H1 (cell line): Measurements from ENCODE around the gene ST13. TPM values are rescaled to one million over a fixed set of nuclear protein-coding genes. Genes with fewer than 3 reads are reported as not detected.

Source experiments
- CTCF ChIA-PET: fragments of 300-600 bp; sonication (Branson Sonifier 250); formaldehyde crosslinking; loops from one replicate; lab custom pipeline; 2021; ENCODE audit not compliant: partially characterized antibody; lab: Charles Lee
- POLR2A ChIA-PET: fragments of 300-600 bp; sonication (Branson Sonifier 250); formaldehyde crosslinking; loops from one replicate; lab custom pipeline; 2021; ENCODE audit warnings: inconsistent platforms; ENCODE audit not compliant: partially characterized antibody; lab: Charles Lee
- DNase-seq, 2 experiments: peaks; one replicate each; pipeline versions ENCODE4 v3.0.0 to v3.0.0-alpha.2; 2010 to 2022; ENCODE audit warnings: low spot score in 2 of 2, low read depth in 1 of 2, mixed read lengths in 1 of 2
- FAIRE-seq: peaks from 2 replicates; lab custom pipeline; 2011; peaks lifted over from hg19 to GRCh38; lab: Jason Lieb, UNC
- H2AFZ ChIP-seq: 2 replicates; pipeline ENCODE4 v1.8.1; 2012; ENCODE audit warnings: low read length, inconsistent platforms
- H2AK5ac ChIP-seq: 2 replicates; pipeline ENCODE4 v1.6.1; 2013; ENCODE audit warnings: low read depth, low read length
- H2BK120ac ChIP-seq: replicated peaks from 2 replicates; pipeline ENCODE3; 2013; ENCODE audit warnings: low read depth, low read length, inconsistent platforms
- H2BK12ac ChIP-seq: 2 replicates; pipeline ENCODE4 v1.6.1; 2013; ENCODE audit warnings: low read depth, low read length
- H2BK15ac ChIP-seq: 2 replicates; pipeline ENCODE4 v1.6.1; 2013; ENCODE audit warnings: low read length
- H2BK20ac ChIP-seq: 2 replicates; pipeline ENCODE4 v1.6.1; 2013; ENCODE audit warnings: low read length
- H2BK5ac ChIP-seq: 2 replicates; pipeline ENCODE4 v1.6.1; 2013; ENCODE audit warnings: low read depth, low read length
- H3K14ac ChIP-seq: 2 replicates; pipeline ENCODE4 v1.6.1; 2013; ENCODE audit warnings: inconsistent platforms; ENCODE audit not compliant: insufficient read length
- H3K18ac ChIP-seq: 2 replicates; pipeline ENCODE4 v1.6.1; 2013; ENCODE audit warnings: low read length; ENCODE audit errors: extremely low read depth
- H3K23ac ChIP-seq: 2 replicates; pipeline ENCODE4 v1.6.1; 2013; ENCODE audit warnings: inconsistent platforms; ENCODE audit not compliant: insufficient read length
- H3K23me2 ChIP-seq: 2 replicates; pipeline ENCODE4 v1.6.1; 2013; ENCODE audit warnings: low read depth, low read length
- H3K27ac ChIP-seq: 2 replicates; pipeline ENCODE4 v1.6.1; 2011; ENCODE audit warnings: low read depth, low read length, inconsistent platforms
- H3K27me3 ChIP-seq, 4 experiments: replicated peaks in 1 of 4; 1 replicate in 1 of 4; 2 replicates in 3 of 4; pipeline versions ENCODE4 v1.6.1 to v1.8.1; 2011 to 2013; ENCODE audit warnings: low read length in 3 of 4, mild to moderate bottlenecking in 3 of 4, inconsistent platforms in 2 of 4, mixed read lengths in 2 of 4, moderate library complexity in 1 of 4; ENCODE audit not compliant: control insufficient read depth in 3 of 4, insufficient read depth in 3 of 4; ENCODE audit errors: extremely low read depth in 1 of 4
- H3K36me3 ChIP-seq, 4 experiments: 2 replicates each; pipeline versions ENCODE4 v1.6.1 to v1.8.1; 2011 to 2013; ENCODE audit warnings: mild to moderate bottlenecking in 4 of 4, low read length in 3 of 4, moderate library complexity in 2 of 4, control low read depth in 1 of 4, inconsistent platforms in 1 of 4; ENCODE audit not compliant: insufficient read depth in 4 of 4, control insufficient read depth in 2 of 4
- H3K4ac ChIP-seq: replicated peaks from 2 replicates; pipeline ENCODE3; 2013; ENCODE audit warnings: low read length, low read depth, mixed read lengths, inconsistent platforms; ENCODE audit not compliant: insufficient read length
- H3K4me1 ChIP-seq, 4 experiments: replicated peaks in 1 of 4; 1 replicate in 1 of 4; 2 replicates in 3 of 4; pipeline versions ENCODE4 v1.6.1 to v1.8.1; 2011 to 2013; ENCODE audit warnings: low read length in 3 of 4, inconsistent platforms in 2 of 4, mixed read lengths in 1 of 4; ENCODE audit not compliant: insufficient read depth in 4 of 4, control insufficient read depth in 3 of 4
- H3K4me2 ChIP-seq, 2 experiments: 2 replicates each; pipeline versions ENCODE4 v1.6.1 to v1.8.1; 2011 to 2013; ENCODE audit warnings: low read depth in 2 of 2, low read length in 2 of 2, control low read depth in 1 of 2, inconsistent platforms in 1 of 2, mild to moderate bottlenecking in 1 of 2; ENCODE audit not compliant: insufficient read depth in 1 of 2
- H3K4me3 ChIP-seq, 4 experiments: fragments of 200-600, 300-600 bp in 1 of 4; sonication (generic), shearing (Covaris generic), sonication (Bioruptor Twin) in 1 of 4; 2 replicates each; pipeline versions ENCODE4 v1.5.1 to v1.8.1; 2011 to 2016; ENCODE audit warnings: low read length in 4 of 4, low read depth in 3 of 4, control low read depth in 2 of 4, inconsistent platforms in 2 of 4, mild to moderate bottlenecking in 2 of 4, mixed read lengths in 1 of 4, moderate library complexity in 1 of 4; ENCODE audit not compliant: insufficient read depth in 2 of 4; ENCODE audit errors: extremely low read depth in 1 of 4
- H3K56ac ChIP-seq: replicated peaks from 2 replicates; pipeline ENCODE3; 2013; ENCODE audit warnings: low read depth, mild to moderate bottlenecking, mixed read lengths, low read length, inconsistent platforms; ENCODE audit not compliant: insufficient read length
- H3K79me1 ChIP-seq: 2 replicates; pipeline ENCODE4 v1.6.1; 2013; ENCODE audit warnings: low read depth, low read length, control low read depth
- H3K79me2 ChIP-seq, 2 experiments: 2 replicates each; pipeline versions ENCODE4 v1.6.1 to v1.8.1; 2012 to 2013; ENCODE audit warnings: low read length in 2 of 2, mild to moderate bottlenecking in 2 of 2, inconsistent platforms in 1 of 2; ENCODE audit not compliant: insufficient read depth in 2 of 2, control insufficient read depth in 1 of 2
- H3K9ac ChIP-seq, 4 experiments: replicated peaks in 1 of 4; 1 replicate in 1 of 4; 2 replicates in 3 of 4; pipeline versions ENCODE4 v1.6.1 to v1.8.1; 2011 to 2013; ENCODE audit warnings: low read depth in 3 of 4, low read length in 3 of 4, control low read depth in 2 of 4, mild to moderate bottlenecking in 2 of 4, moderate library complexity in 2 of 4, inconsistent platforms in 1 of 4; ENCODE audit errors: extremely low read depth in 1 of 4
- H3K9me3 ChIP-seq, 2 experiments: 2 replicates each; pipeline versions ENCODE4 v1.6.1 to v1.8.1; 2012 to 2013; ENCODE audit warnings: mild to moderate bottlenecking in 2 of 2, moderate library complexity in 2 of 2, control low read depth in 1 of 2, inconsistent platforms in 1 of 2, low read depth in 1 of 2, low read length in 1 of 2, mixed read lengths in 1 of 2; ENCODE audit not compliant: insufficient read depth in 2 of 2
- H4K20me1 ChIP-seq, 2 experiments: replicated peaks in 1 of 2; 2 replicates each; pipeline versions ENCODE3 to v1.8.1; 2011 to 2013; ENCODE audit warnings: inconsistent platforms in 2 of 2, low read length in 2 of 2, mild to moderate bottlenecking in 1 of 2; ENCODE audit not compliant: insufficient read depth in 2 of 2, control insufficient read depth in 1 of 2
- H4K5ac ChIP-seq: 2 replicates; pipeline ENCODE4 v1.6.1; 2013; ENCODE audit warnings: low read length, low read depth, mixed read lengths, inconsistent platforms; ENCODE audit not compliant: insufficient read length
- H4K8ac ChIP-seq: 2 replicates; pipeline ENCODE4 v1.8.0; 2013; ENCODE audit warnings: mild to moderate bottlenecking, moderate library complexity, low read length, inconsistent platforms; ENCODE audit not compliant: insufficient read depth; ENCODE audit errors: extremely low read depth
- H4K91ac ChIP-seq: replicated peaks from 2 replicates; pipeline ENCODE3; 2013; ENCODE audit warnings: low read length, mixed read lengths, inconsistent platforms; ENCODE audit not compliant: insufficient read length
- ATF2 ChIP-seq: IDR thresholded peaks from 2 replicates; pipeline ENCODE4 v1.6.1; 2012; ENCODE audit warnings: low read length, inconsistent platforms
- EGR1 ChIP-seq: IDR thresholded peaks from 2 replicates; pipeline ENCODE4 v1.6.1; 2011; ENCODE audit warnings: low read depth, low read length, borderline replicate concordance
- EZH2 ChIP-seq: fragments of 200-600 bp; sonication (generic); IDR thresholded peaks from 2 replicates; pipeline ENCODE4 v1.7.1; 2012; ENCODE audit warnings: low read depth, mild to moderate bottlenecking, moderate library complexity, low read length, inconsistent platforms; ENCODE audit not compliant: severe bottlenecking
- HDAC2 ChIP-seq, 2 experiments: fragments of 300-600 bp in 1 of 2; sonication (generic) in 1 of 2; IDR thresholded peaks; 2 replicates each; pipeline ENCODE4 v1.6.1; 2011 to 2012; ENCODE audit warnings: low read depth in 2 of 2, low read length in 2 of 2, mild to moderate bottlenecking in 2 of 2, moderate library complexity in 2 of 2, borderline replicate concordance in 1 of 2, inconsistent platforms in 1 of 2
- JUND ChIP-seq: IDR thresholded peaks from 2 replicates; pipeline ENCODE4 v1.6.1; 2011; ENCODE audit warnings: mild to moderate bottlenecking, improper control_type of control experiment, low read length
- NRF1 ChIP-seq: IDR thresholded peaks from 2 replicates; pipeline ENCODE4 v1.6.1; 2011; ENCODE audit warnings: mild to moderate bottlenecking, low read depth, low read length, improper control_type of control experiment
- PHF8 ChIP-seq: fragments of 200-600 bp; sonication (generic); conservative IDR thresholded peaks from 2 replicates; pipeline ENCODE4 v1.7.1; 2012; ENCODE audit warnings: low read depth, mild to moderate bottlenecking, inconsistent platforms, low read length, moderate library complexity
- RXRA ChIP-seq: IDR thresholded peaks from 2 replicates; pipeline ENCODE4 v1.6.1; 2011; ENCODE audit warnings: low read depth, mild to moderate bottlenecking, low read length, moderate library complexity; ENCODE audit not compliant: insufficient read depth
- SIRT6 ChIP-seq: IDR thresholded peaks from one replicate; pipeline ENCODE4 v1.7.1; 2012; ENCODE audit warnings: low read length, inconsistent platforms
- SP4 ChIP-seq: IDR thresholded peaks from 2 replicates; pipeline ENCODE4 v1.6.1; 2012; ENCODE audit warnings: low read length, inconsistent platforms
- TAF7 ChIP-seq: optimal IDR thresholded peaks from 2 replicates; pipeline ENCODE3; 2011; ENCODE audit warnings: low read depth, mild to moderate bottlenecking, inconsistent platforms, low read length, moderate library complexity, borderline replicate concordance
- YY1 ChIP-seq: IDR thresholded peaks from 2 replicates; pipeline ENCODE4 v1.6.1; 2011; ENCODE audit warnings: low read depth, mild to moderate bottlenecking, low read length
- WGBS, 2 experiments: shearing (Covaris generic) in 1 of 2; methylation state at CpG; one replicate each; pipeline versions ENCODE4 v1.1.6 to v1.1.7; 2013 to 2015; ENCODE audit warnings: low lambda C conversion rate in 2 of 2, mixed read lengths in 2 of 2, inconsistent platforms in 1 of 2, low coverage in 1 of 2, missing lambda C conversion rate in 1 of 2; ENCODE audit not compliant: insufficient replicate concordance in 2 of 2, insufficient coverage in 1 of 2, insufficient read length in 1 of 2; ENCODE audit errors: extremely low coverage in 1 of 2, missing lambda C conversion rate in 1 of 2; 5-methylcytosine and 5-hydroxymethylcytosine counted together
- polyA plus RNA-seq, 7 experiments: library from polyadenylated mRNA; depleted of rRNA in 3 of 7; stranded (reverse) in 5 of 7; unstranded in 2 of 7; fragments of >200 nt in 5 of 7; fragments of 200-250 nt in 2 of 7; gene quantifications; 1 replicate in 5 of 7; 2 replicates in 1 of 7; 4 replicates in 1 of 7; pipeline versions ENCODE4 v1.2.1 to v1.2.3, GENCODE V29; 2011 to 2013; ENCODE audit warnings: missing spikeins in 2 of 7, mixed read lengths in 2 of 7
- total RNA-seq: library from RNA; stranded (reverse); fragmentation: NEBNext Ultra II Directional; extraction: Animal tissue kit (Norgen Biotek cat#: 25700); gene quantifications from 2 replicates; pipeline ENCODE4 v1.2.1, GENCODE V29; 2021

ST13 gene
- total and polyA plus RNA-seq, 2 of the 8 experiments (the other 6 are each of a cell fraction or from before 2014, with no cell fraction given) = 52.0 to 305 TPM

DNA sequence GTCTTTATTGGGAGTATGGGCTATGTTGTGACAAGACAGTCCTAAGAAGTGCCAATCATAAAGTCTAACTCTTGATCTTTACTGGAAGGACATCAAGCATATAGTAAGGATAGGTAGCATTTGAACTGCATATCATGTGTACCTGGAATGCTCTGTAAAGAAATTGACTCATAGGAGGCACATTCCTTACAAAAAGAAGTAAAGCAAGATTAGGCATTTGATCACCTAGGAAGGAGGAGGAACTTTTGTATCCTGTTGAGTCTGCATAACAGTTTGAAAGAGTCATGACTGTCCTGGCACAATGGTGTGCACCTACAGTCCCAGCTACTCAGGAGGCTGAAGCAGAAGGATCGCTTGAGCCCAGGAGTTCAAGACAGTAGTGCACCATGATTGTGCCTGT is 47.7 kb upstream of the ST13 start:
- H2BK5ac ChIP-seq = no peak overlapping the region
- CTCF ChIA-PET = no interaction called here
- 86% methylated on average over 1 of the region's 1 CpG; no CpG with 5 or more reads in 1 of the 2 experiments for WGBS, 2 experiments
- TF ChIP-seq SP4 (no peak), YY1 (no peak), ATF2 (no peak), NRF1 (no peak), JUND (no peak), PHF8 (no peak), SIRT6 (no peak), RXRA (no peak), EZH2 (no peak), EGR1 (no peak), HDAC2 (IDR thresholded peaks at IDR 0.05; ENCODE audit: borderline replicate concordance in 1 of 2, low read depth in 2 of 2, low read length in 2 of 2) (no peak), TAF7 (no peak)

More for the DNA sequence above, 47.7 kb upstream of the ST13 start:
- Histone ChIP-seq H3K4ac (no peak overlapping the region), H3K14ac (no peak overlapping the region), H4K8ac (no peak overlapping the region), H3K4me3 (no peak overlapping the region), H3K18ac (no peak overlapping the region), H3K79me2 (no peaks in the 10 kb centered on the region), H3K79me1 (no peaks in the 10 kb centered on the region; the same call in 1 of the 2 replicates), H4K91ac (no peak overlapping the region), H2BK12ac (no peak overlapping the region), H2BK120ac (no peak overlapping the region), H4K5ac (no peak overlapping the region), H4K20me1 (no peaks in the 10 kb centered on the region), H3K27me3 (no peaks in the 10 kb centered on the region), H2BK20ac (no peak overlapping the region), H3K27ac (no peak overlapping the region), H2AFZ (no peak overlapping the region), H3K9ac (no peak overlapping the region), H2BK15ac (no peak overlapping the region), H3K23me2 (no peaks in the 10 kb centered on the region), H3K23ac (no peak overlapping the region), H2AK5ac (no peak overlapping the region), H3K4me2 (no peak overlapping the region), H3K4me1 (peaks cover 0 to 2% (median 0%) of the 10 kb centered on the region in 4 experiments; a peak in 1 of 7 replicates), H3K36me3 (peaks cover 0 to 3% (median 0%) of the 10 kb centered on the region in 4 experiments; a peak in 1 of 8 replicates), H3K9me3 (no peaks in the 10 kb centered on the region), H3K56ac (no peak overlapping the region)
- no peak for DNase-seq
- POLR2A ChIA-PET = interaction anchor here (0.8 to 1.0 kb wide), 2 partner anchors 29 to 47 kb away, joined by 3 read pairs; partner anchors contain the start of genes ST13 and XPNPEP3
- no peak for FAIRE-seq
